ENCODE data around the gene MPRIP.
"Not testable (repeated sequence)": the region's sequence is repeated elsewhere in the genome, so short reads cannot be mapped to it uniquely, and the experiment has no call there.

The MPRIP gene

DNA sequence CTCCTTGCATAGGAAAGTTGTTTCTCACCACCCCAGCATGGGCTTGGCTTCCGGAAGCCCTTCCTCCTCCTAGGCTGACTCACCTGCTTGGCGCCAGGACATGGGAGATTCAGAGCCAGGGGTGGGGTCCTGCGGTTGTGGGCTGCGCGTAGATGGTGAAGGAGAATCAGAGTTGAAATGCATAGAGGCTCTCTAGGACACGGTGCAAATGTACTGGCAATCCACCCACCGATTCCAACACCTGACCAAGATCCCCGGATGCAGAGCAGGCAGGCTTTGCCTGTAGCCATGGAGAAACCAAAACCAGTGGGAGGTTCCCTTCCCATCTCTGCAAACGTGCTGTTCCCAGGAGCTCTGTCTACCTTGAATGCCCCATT, 27.5 kb upstream of the MPRIP start:
- not testable (repeated sequence) for DNase-seq

DNA sequence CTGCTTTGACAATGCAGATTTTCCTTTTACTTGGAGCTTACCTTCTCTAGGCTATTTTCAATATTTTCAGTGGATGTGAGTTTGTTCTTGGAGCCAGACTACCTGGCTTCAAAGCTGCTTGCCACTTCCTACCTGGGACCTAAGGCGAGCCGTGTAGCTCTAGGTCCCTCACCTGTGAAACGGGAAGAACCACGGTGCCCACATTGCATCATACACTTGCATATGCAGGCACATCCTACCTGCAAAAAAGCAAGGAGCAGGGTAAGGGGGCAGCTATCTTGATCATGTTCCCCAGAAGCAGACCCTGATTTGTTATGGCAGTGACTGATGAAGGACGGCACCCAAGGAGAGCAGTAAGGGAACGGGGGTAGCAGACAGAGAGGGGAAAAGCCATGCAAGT, 27.0 kb upstream of the MPRIP start:
- no peak for DNase-seq

DNA sequence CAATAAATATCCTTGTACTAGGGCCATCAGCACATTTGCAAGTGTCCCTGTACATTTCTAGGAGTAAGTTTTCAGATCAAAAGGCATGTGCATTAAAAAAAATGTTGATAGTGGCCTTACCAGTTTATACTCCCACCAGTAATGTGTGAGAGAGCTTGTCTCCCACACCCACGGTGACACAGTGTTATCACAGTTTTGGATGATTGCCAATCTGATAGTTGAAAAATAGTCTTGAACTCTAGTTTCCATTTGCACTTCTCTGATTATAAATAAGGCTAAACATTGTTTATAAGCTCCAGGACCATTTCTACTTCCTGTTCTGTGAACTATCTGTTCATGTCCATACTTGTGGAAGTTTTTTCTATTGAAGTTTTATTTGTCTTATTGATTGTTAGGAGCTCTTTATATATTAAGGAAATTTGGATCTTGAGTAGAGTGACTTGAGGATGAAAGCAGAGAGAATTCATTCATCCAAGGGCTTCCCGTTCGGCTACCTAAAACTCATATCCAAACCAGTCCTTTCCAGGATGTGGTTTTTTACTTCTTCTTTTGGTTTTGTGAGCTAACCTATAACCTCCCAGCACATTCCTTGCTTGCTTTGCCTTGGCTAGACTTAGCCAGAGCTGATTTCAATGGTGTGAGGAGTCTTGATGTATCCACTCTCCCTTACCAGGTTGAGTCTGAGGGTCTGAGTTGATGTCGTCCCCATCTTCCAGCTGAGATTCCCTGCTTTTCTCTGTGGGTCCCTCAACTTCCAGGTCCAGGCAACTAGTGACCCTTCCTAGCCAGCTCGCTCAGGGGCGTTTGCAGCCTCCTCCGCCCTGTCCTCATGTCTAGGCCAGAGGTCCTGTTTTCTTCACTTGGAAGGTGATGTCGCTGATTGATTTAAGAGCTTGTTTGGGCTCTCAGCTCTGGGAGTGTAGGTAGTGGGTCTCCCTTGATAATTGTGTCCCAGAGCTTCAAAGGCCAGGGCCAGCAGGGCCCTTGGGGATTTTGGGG, 25.8 kb upstream of the MPRIP start:
- not testable (repeated sequence) for DNase-seq

DNA sequence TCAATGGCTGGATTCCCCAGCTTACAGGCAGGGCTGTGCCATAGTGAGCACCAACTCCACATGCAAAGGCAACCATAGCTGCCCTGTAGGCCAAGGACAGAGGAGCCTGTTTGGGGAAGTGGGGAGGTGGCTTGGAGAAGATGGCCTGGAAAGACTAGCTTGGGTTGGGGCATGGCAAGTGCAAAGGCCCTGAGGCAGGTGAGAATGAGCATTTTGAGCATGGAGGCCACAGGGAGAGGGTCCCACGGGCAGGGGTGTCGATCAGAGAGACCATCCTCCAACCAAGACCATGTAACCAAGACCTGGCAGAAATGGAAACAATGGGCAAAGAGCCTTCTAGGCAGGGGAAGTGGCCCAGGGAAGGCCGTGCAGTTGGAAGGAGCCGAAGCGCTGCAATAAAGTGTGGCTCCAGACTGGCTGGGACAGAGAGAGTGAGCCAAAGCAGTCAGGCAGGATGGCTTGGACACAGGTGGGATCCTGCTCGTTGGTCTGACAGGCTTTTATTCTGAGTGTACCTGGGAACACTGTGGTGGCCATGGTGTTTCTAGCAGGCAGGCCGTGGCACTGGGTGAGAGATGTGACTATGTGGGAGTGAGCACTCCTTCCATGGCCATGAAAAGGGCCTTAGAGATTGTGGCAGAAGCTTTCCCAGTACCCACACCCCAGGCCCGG, 24.8 kb upstream of the MPRIP start:
- no peak for DNase-seq

DNA sequence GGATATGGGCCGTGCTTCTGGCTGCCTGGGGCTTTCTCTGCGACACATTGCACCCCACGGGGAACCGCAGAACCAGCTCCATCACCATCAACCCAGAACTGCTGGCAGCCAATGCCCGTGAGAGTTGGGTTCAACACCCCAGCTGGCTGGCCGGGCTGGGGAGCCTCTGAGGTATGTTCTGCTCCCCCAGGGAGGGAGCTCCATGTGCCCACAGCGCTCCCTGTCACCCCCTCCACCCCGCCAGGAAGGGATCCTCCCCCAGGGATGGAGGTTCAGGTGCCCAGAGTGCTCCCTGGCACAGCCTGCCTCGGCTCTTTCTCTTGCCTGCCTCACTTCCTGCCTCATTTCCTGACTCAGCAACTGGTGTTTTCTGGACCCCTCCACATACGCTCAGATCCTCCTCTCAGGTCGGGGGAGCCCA, 24.2 kb upstream of the MPRIP start:
- no peak for DNase-seq

DNA sequence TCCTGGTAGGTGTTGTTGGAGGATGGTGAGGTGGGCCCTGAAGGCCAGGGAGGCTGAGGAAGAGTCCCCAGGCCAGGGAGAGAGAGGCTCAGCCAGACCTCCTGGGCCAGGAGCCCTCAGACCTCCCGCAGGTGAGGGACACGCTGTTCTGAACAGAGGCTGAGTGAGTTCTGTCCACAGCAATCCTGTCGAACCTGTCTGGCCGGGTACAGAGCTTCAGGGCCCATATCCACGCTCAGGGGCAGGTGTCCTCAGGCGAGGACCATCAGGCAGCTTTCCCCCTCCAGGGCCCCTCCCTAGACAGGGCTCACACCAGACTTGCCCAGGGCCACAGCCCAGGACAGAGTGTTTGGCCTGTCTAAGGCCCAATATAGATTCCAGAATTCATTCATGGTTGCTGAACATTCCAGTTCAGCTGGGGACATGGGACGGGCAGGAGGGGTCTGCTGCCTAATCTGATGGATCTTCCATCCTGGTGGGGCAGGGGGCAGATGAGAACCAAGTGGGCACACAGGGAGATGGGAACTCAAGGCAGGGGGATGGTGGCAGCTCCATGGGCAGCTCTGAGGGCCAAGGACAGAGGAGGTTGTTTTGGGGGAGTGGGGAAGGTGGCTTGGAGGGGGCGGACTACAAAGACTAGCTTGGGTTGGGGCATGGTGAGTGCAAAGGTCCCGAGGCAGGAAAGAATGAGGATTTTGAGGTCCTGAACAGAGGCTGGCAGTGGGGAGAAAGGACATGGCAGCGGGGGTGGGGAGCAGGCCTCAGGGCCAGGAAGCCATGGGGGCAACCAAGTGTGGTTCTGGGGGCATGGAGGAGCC, 23.4 kb upstream of the MPRIP start:
- DNase-seq: no peak

DNA sequence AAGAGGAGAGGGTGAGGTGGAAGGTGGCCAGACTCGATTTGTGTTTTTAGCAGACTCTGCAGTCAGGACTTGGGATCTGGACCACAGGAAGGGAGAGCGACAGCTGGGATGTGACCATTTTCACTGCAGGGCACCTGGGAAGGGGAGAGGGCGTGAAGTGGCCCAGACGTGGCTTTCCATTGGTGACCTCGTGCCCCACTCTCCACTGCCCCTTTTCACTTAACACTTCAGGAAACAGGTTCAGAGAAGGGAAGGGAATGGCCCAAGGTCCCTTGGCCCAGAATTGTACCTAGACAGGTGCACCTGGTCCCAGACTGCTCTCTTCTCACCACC, 22.9 kb upstream of the MPRIP start:
- DNase-seq: no peak

DNA sequence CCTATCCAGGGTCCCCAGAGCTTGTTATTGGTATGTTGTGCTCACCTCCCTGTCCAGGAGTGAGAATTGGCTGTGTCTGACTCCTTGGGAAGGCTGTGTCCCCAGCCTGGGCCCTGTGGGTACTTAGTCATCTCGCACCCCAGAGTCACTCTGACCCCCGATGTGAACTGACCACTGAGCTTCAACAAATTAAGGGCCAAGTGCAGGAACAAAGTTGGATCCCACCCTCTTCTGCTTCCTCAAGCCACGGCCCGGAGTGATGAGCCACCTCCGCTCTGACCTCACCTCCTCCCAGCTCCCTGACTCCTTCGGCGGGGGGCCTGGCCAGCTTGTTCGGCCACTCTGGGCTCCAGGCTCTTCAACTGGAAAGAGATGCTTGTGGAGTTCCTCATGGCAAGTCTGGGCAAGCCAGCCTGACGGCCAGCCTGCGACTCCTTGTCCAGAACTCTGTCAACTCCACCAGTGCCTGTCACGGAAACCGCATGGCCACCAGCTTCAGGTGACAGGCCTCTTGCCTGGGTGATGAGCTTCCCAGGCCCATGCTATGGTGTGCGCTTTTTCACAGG, 22.3 kb upstream of the MPRIP start:
- no peak for DNase-seq

DNA sequence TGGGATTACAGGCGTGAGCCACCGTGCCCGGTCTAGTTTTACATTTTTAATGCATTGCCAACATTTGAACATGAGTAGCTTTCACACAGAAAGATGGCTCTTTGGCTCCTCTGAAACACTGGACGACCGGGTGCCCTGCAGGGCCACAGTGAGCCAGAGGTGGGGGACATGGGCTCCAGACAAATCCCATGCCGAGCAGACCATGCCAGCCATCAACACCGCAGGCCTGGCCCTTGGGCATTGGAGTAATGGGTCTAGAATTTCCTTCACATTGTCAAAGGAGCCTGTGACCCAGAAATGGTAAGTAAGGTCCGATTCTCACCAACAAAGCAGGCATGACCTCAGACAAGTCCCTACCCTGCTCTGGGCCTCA, 21.4 kb upstream of the MPRIP start:
- no peak for DNase-seq

DNA sequence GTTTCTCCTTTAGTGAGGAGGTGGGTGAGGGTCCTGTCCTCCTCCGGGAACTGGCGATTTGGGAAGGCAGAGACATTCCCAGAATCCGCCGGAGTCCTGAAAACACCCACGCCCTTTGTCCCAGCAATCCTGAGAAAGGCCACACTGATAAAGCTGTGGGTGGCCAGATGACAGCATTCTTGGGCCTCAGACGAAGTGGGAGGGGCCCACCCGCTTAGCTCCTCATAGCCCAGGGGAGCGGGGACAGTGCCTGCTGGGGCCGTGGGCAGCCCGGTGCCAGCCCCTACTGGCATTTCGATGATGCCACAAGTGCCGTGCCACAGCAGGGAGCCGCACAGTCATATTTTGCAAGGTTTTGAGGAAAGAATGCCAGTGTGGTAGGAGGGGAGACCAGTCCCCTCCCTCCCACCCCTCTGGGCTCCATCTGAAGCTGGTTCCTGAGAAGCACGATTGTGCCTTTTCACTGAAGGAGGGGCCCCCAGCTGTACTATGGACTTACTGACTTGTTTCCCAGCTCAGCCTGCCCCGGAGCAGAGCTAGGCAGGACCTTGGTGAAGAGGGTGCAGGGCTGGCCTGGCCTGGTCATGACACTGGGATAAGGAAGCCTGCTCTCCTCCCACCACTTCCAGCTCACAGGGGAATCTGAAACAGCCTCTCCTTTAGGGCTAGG, 20.9 kb upstream of the MPRIP start:
- DNase-seq: no peak

DNA sequence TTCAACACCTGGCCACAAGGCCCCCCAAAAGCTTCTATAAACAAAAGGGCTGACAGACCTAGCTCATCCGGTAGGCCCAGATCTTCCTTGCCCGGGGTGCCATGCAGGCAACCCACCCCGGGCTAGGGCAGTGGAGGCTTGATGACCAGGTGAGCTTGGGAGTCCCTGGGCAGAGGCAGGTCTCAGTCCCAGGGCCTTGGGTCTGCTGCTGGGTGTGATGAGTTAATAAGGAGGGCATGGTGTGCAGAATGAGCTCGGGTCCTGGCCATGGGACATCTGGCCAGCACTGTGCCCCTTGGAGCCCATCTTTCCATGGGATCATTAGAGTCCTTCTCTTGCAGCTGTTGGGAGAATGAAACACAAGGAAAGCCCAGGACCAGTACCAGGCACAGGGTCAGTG, 20.2 kb upstream of the MPRIP start:
- no peak for DNase-seq

DNA sequence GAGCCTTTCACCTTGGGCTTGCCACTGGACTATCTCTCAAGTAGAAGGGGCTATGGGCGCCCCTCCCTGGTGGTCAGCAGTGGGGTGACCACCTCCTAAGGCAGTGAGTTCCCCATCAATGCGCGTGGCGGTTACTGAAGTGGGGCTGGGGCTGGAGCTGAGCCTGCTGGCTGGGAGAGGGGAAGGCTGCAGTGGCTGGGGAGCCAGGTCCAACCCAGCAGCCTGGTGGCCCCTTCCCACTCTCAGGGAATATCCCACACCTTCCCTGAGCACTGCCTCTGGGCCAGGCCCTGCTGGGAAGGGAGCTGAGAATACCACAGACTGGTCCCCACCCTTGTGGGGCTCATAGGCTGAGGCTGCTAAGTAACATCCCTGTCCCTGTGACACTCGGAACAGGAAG, 19.8 kb upstream of the MPRIP start:
- no peak for DNase-seq

DNA sequence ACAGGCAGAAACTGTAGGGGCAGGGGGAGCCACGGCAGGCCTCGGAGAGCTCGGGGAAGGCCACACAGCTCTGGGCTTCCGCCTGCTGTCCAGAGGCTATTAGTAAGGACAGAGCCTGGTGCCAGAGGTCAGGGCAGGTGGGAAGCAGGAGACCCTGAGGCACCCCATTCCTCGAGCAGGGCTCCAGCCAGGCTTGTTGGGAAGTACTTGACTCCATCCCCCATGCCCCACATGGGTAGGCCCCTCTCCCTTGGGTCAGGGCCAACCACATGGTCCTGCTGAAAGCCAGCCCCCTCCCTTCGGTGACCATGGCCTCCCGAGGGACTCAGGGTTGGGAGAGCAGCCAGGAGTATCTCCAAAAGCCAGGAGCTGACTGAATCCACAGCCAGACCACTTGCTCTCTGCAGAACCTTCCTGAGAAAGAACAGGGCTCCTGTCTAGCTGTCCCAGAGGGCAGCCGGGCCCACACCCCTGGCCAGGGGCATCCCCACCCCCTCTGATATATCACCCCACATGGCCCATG, 17.4 kb upstream of the MPRIP start:
- DNase-seq: peak; percentile 26

DNA sequence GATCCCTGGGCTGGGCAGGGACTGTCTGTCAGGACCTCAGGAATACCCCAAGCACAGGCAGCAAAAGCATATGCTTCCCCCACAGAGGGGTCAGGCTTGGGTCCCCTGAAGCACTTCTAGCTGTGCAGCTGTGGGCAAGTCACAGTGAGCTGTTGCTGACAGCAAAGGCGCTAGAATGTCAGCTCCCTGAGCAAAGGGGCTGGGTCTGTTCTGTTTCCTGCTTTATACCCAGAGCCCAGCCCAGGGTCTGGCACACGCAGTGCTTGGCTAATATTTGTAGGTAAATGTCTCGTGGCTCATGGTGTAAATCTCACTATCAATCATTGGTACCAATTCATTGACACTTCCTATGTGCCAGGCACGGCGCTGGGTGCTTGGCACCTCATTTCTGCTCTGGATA, 16.6 kb upstream of the MPRIP start:
- DNase-seq: peak; percentile 16

DNA sequence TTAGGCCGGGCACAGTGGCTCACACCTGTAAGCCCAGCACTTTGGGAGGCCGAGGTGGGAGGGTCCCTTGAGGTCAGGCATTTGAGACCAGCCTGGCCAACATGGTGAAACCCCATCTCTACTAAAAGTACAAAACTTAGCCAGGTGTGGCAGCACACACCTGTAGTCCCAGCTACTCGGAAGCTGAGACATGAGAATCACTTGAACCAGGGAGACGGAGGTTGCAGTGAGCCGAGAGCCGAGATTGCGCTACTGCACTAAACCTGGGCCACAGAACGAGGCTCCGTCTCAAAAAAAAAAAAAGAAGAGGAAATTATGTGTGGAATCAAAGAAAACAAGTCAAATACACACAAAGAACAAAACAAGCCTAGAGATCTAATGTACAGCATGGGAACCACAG, 16.1 kb upstream of the MPRIP start:
- DNase-seq: no peak

DNA sequence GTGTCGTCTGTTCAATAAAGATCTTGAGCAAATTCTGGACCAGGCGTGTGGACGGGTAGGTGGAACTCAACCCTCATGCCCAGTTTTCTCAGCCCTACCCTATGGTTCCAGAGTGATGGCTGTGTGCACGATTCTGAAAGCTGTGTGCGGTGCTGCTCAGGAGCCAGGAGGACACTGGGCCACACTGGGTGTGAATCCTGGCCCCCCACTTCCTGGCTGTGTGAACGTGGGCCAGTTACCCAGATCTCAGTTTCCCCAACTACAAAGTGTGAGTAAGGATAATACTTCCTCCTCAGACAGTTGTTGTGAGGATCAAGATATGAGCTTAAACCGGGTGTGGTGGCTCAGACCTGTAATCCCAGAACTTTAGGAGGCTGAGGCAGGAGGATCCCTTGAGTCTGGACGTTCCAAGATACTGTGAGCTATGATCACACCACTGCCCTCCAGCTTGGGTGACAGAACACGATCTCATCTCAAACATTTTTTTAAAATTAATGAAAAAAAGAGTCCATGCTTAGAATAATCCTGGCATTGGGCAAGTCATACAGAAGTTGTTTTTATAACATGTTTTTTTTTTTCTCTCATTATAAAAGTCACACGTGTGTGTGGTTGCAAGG, 14.7 kb upstream of the MPRIP start:
- DNase-seq: no peak

DNA sequence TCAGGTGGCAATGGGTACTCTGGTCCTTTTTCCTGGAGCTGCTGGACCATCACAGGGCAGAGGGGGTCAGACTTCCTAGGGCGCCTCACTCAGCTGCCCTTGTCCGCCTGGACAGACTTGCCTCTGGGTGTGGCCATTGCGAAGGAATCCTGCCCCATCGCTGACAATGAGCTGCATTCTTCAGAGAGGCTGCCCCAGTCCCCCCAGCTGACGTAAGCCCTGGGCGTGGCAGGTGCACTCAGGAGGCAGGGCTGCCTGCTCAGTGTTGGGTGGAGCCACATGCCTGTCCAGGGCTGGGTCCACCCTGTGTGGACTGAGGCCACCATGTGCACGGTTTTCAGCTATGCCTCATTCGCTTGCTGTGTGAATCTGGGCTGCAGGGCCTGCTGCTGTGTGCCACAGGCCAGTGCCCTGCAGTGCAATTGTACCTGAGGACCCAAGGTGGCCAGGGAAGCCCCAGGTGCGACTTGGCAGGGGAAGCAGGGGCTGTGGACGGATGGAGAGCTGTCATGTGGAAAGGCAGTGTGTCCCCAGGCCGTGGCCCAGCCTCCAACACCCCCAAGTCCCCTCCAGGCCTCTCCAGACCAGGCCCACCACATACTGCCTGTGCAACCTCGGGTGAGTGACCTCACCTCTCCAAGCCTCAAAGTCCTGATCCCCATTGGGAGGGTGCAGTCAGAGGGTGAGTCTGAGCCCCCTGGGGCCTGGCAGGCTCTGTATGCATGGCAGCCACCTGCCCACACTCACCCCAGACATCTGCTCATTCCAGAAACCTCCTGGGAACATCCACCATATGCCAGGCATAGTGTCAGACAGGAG, 14.0 kb upstream of the MPRIP start:
- peak; percentile 76 for DNase-seq

DNA sequence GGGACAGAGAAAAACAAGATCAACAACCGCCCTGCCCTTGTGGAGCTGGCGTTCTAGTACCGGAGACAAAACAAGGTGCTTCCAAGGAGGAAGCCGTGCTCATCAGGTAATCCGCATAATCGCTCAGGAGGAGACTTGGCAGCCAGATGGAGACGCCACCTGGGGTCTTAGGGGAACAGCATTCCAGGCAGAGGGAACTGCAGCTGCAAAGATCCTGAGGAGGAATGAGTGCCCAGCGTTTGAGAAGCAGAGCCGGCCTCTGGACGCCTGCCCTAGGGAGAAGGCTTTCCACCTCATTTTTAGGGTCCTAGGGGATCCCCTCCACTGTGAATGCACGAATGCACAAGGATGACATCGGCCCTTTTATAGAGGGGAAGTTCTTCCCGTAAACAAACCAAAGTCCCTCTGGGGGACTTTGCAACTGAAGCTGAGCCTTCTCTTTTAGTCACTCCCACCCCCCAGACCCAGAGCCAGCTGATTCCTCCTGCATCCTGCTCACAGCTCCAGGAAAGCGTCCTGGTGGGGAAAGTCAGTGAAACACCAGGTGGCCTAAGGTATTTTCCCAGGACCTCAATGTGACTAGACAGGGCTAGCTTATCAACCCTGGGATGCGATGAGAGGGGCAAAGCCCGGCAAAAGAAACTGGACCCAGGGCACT, 13.2 kb upstream of the MPRIP start:
- DNase-seq: peak; percentile 86

DNA sequence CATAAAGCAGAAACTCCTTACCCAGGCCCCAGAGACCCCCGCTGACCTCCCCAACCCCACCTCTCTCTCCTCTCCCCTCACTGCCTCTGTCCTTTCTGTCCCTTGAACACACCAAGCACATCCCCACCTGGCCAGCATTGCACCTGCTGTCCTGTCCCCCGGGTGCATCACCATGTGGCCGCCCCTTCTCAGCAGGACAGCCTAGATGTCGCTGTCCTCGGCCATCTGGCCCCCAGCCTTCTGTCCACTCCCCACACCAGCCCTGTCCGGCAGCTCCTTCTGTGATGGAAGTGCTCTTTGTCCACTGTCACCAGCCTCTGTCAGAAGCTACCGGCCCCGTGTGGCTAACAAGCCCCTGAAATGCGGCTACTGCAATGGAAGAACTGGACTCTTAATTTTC, 12.3 kb upstream of the MPRIP start:
- no peak for DNase-seq

DNA sequence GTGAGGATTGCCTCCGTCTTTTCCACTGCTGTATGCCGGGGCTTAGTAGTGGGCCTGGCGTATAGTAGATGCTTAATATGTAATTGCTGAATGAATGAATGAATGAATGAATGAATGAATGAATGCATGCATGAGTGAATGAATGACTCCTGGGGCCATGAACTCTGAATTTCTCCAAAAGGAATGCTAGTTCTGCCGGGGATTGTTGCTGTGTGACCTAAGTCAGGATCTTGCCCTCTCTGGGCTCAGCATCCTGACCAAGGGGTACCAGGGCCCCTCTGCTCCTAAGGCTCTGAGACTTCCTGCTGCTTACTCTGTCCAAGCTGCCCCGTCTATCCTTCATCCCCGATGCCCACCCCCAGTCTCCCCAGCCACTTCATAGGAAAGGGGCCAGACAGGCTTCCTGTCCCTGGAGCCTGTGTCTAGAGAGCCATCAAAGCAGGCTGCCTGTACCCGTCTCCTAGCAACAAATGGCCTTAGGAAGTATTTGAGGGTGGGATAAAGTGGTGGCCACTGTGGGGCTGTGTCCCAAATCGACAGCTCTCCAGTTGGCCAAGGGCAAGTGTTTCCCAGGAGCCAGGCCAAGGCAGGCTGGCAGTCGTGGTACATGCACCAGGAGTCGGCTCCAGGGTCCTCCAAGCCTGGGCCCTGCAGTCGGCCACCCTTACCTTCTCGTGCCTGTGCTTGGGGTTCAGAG, 11.6 kb upstream of the MPRIP start:
- DNase-seq: peak; percentile 29

Data from NCI-H69 (cell line).